Lower leg skin (tissue), 4 donors: Measurements from ENCODE around the gene SP1. TPM values are rescaled to one million over a fixed set of nuclear protein-coding genes. Genes with fewer than 3 reads are reported as not detected.

Experiments used
- DNase-seq, 2 donors: peaks; one replicate each; pipeline ENCODE4 v3.0.0-alpha.2; 2019; ENCODE audit warnings: low spot score in 2 of 2
- H3K4me3 ChIP-seq: fragments of 200-600 bp; sonication (generic); 2 replicates; pipeline ENCODE4 v1.5.1; 2017; ENCODE audit warnings: mild to moderate bottlenecking, low read depth; ENCODE audit not compliant: poor library complexity, severe bottlenecking
- CTCF ChIP-seq, 3 donors: fragments of 450-650 bp; IDR thresholded peaks; one replicate each; pipeline ENCODE4 v1.5.1; 2016; ENCODE audit warnings: antibody characterized with exemption in 3 of 3, mild to moderate bottlenecking in 3 of 3, moderate library complexity in 2 of 3
- POLR2A ChIP-seq, 2 donors: fragments of 450-650 bp; IDR thresholded peaks; one replicate each; pipeline ENCODE4 v1.6.1; 2016 to 2017; ENCODE audit warnings: antibody characterized with exemption in 2 of 2, mild to moderate bottlenecking in 1 of 2, moderate library complexity in 1 of 2
- WGBS, 2 donors: methylation state at CpG; one replicate each; pipeline ENCODE4 v1.1.5; 2018; 5-methylcytosine and 5-hydroxymethylcytosine counted together
- intact Hi-C: fragments of 100-400 bp; cut with DNase I; formaldehyde crosslinking; loops from one replicate; pipeline ENCODE4 v1.15.0; 2023; ENCODE audit warnings: low total_unique reads
- total RNA-seq, 4 donors: library from RNA; depleted of rRNA; stranded (reverse); fragments of >200 nt; gene quantifications; one replicate each; pipeline ENCODE4 v1.1.0, GENCODE V29; 2016

Gene SP1
- total RNA-seq, 4 donors from 2014 or later: 89.6 to 111 (median 100) TPM

GRCh38 chr12:53452159-53453077 lies 72.4 kb downstream of the SP1 start:
- intact Hi-C loops: no loop called here
- peak overlapping the region; percentile 80 for H3K4me3 ChIP-seq
- no peak for TF ChIP-seq POLR2A (IDR thresholded peaks at IDR 0.05)
- no peak for TF ChIP-seq CTCF (IDR thresholded peaks at IDR 0.05)
- DNase-seq: peak; percentile 78 to 95
- 1% methylated on average over 36 to 55 of the region's 82 CpGs for WGBS, 2 donors

GRCh38 chr12:53453953-53454640 lies 74.1 kb downstream of the SP1 start:
- TF ChIP-seq POLR2A (IDR thresholded peaks at IDR 0.05) (no peak), CTCF (IDR thresholded peaks at IDR 0.05) (no peak)
- intact Hi-C loops: no loop called here
- H3K4me3 ChIP-seq: no peak overlapping the region
- no peak for DNase-seq
- WGBS, 2 donors: 26 to 27% methylated on average over 6 of the region's 6 CpGs

GRCh38 chr12:53454707-53455106 lies 74.7 kb downstream of the SP1 start:
- no peak for DNase-seq
- no peak overlapping the region for H3K4me3 ChIP-seq
- no peak for TF ChIP-seq POLR2A (IDR thresholded peaks at IDR 0.05)
- no peak for TF ChIP-seq CTCF (IDR thresholded peaks at IDR 0.05)
- WGBS, 2 donors: 58 to 64% methylated on average over 3 of the region's 3 CpGs
- intact Hi-C loops: no loop called here

GRCh38 chr12:53456654-53457366 lies 76.8 kb downstream of the SP1 start:
- intact Hi-C loops: no loop called here
- no peak overlapping the region for H3K4me3 ChIP-seq
- no peak for TF ChIP-seq CTCF (IDR thresholded peaks at IDR 0.05)
- no peak for TF ChIP-seq POLR2A (IDR thresholded peaks at IDR 0.05)
- 80 to 82% methylated on average over 6 of the region's 6 CpGs for WGBS, 2 donors
- no peak for DNase-seq

- no peak for DNase-seq
- H3K4me3 ChIP-seq: no peak overlapping the region
- 73 to 77% methylated on average over 4 of the region's 4 CpGs for WGBS, 2 donors
- intact Hi-C loops: no loop called here
- TF ChIP-seq POLR2A (IDR thresholded peaks at IDR 0.05) (no peak), CTCF (IDR thresholded peaks at IDR 0.05) (no peak)
Measured at GRCh38 chr12:53459097-53459496, 79.1 kb downstream of the SP1 start.
